Right lobe of liver (tissue), 6 donors: ENCODE measurements around the gene DLST. TPM values are rescaled to one million over a fixed set of nuclear protein-coding genes. Genes with fewer than 3 reads are reported as not detected.
A peak's percentile ranks its signal among the peaks of the same experiment; 100 is the strongest.

Experiments
- ATAC-seq, 4 donors: fragments of 200-7000 bp; cut with Tn5 transposase; one replicate each; pipeline ENCODE4 v1.9.1; 2020; ENCODE audit warnings: mild to moderate bottlenecking in 4 of 4, moderate library complexity in 4 of 4
- DNase-seq, 3 donors: peaks; one replicate each; pipeline ENCODE4 v3.0.0-alpha.2; 2020
- H3K27ac ChIP-seq, 3 donors: fragments of 200-600 bp; one replicate each; pipeline ENCODE4 v1.8.0; 2022
- H3K27me3 ChIP-seq, 2 donors: fragments of 200-600 bp; one replicate each; pipeline ENCODE4 v1.8.0; 2022
- H3K36me3 ChIP-seq, 4 donors: fragments of 200-600 bp; sonication (generic) in 1 of 4; one replicate each; pipeline versions ENCODE4 v1.5.1 to v1.8.0; 2017 to 2022; ENCODE audit warnings: control low read depth in 1 of 4
- H3K4me1 ChIP-seq, 4 donors: fragments of 200-600 bp; sonication (generic) in 1 of 4; one replicate each; pipeline versions ENCODE4 v1.5.1 to v1.8.0; 2017 to 2022; ENCODE audit warnings: control low read depth in 1 of 4
- H3K4me3 ChIP-seq, 3 donors: fragments of 200-600 bp; one replicate each; pipeline ENCODE4 v1.8.0; 2022
- H3K9me3 ChIP-seq, 4 donors: fragments of 200-600 bp; sonication (generic) in 1 of 4; one replicate each; pipeline versions ENCODE4 v1.5.1 to v1.8.0; 2017 to 2022; ENCODE audit warnings: control low read depth in 1 of 4
- CTCF ChIP-seq, 4 donors: fragments of 200-600 bp in 3 of 4; fragments of 450-650 bp in 1 of 4; IDR thresholded peaks; one replicate each; pipeline versions ENCODE4 v1.5.1 to v1.8.0; 2016 to 2022; ENCODE audit warnings: antibody characterized with exemption in 4 of 4, mild to moderate bottlenecking in 2 of 4
- POLR2A ChIP-seq: fragments of 450-650 bp; IDR thresholded peaks from one replicate; pipeline ENCODE4 v1.6.1; 2017; ENCODE audit warnings: antibody characterized with exemption, mild to moderate bottlenecking
- WGBS: methylation state at CpG from one replicate; pipeline ENCODE4 v1.1.6; 2018; ENCODE audit warnings: low coverage, low lambda C conversion rate; ENCODE audit not compliant: insufficient coverage; ENCODE audit errors: missing lambda C conversion rate; 5-methylcytosine and 5-hydroxymethylcytosine counted together
- intact Hi-C, 2 donors: fragments of 100-400 bp; cut with DNase I; formaldehyde crosslinking; loops; one replicate each; pipeline versions ENCODE4 v1.11.2 to v1.14.1; 2022
- total RNA-seq, 6 experiments: library from RNA; depleted of rRNA in 2 of 6; stranded (reverse); fragments of >200 nt in 2 of 6; fragmentation: NEBNext Ultra II Directional in 3 of 6; extraction: Animal tissue kit (Norgen Biotek cat#: 25700) in 3 of 6; gene quantifications; one replicate each; pipeline versions ENCODE4 v1.1.0 to v1.2.4, GENCODE V29; 2016 to 2023
- donor health status: DM: no; HTN: yes; CAD: no.
- donor health status: DM: no; HTN: no; CAD: no.
- donor health status: DM: no; HTN: no; CAD: no.
- donor health status: DM: no; HTN: yes; CAD: no.
- donor health status: DM: no; HTN: yes; CAD: no.

The DLST gene
- total RNA-seq, 6 experiments from 2014 or later = 63.8 to 112 (median 68.8) TPM

- no peak for DNase-seq
- Histone ChIP-seq H3K27ac (peak overlapping the region in 1 of 3 donors; percentile 4), H3K4me3 (no peak overlapping the region), H3K36me3 (no peaks in the 10 kb centered on the region), H3K27me3 (no peaks in the 10 kb centered on the region), H3K4me1 (peaks cover 0 to 23% (median 9%) of the 10 kb centered on the region in 4 donors), H3K9me3 (no peaks in the 10 kb centered on the region)
- intact Hi-C loops = no loop called here
- TF ChIP-seq POLR2A = no peak
- no peak for TF ChIP-seq CTCF (IDR thresholded peaks at IDR 0.05)
- WGBS = 31% methylated on average over 2 of the region's 2 CpGs
- ATAC-seq = peak; percentile 66 to 80 (median 73)
Measured at GRCh38 chr14:74852922-74853530, 28.7 kb upstream of the DLST start.

DNA sequence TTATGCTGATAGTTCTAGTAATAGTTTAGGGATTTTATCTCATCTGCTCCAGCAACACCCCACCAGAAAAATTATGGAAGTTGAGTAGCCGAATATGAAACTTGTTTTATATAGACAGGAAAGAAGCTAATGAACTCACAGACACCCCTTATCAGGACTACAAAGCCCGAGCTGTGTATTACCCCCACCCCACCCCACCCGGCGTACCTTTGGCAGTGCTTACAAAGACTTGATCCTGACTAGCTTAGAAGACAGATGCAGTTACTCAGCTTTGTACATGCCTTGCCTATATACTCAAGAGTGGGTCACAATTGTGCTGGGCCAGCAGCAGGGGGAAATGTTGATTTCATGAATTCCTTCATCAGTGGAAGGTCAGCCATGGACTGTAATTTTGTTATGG is 28.1 kb upstream of the DLST start:
- no peak overlapping the region for H3K27ac ChIP-seq
- no peaks in the 10 kb centered on the region for H3K9me3 ChIP-seq
- ATAC-seq (no peak), DNase-seq (no peak)
- peaks cover 0 to 23% (median 9%) of the 10 kb centered on the region in 4 donors for H3K4me1 ChIP-seq
- 23% methylated on average over 2 of the region's 4 CpGs for WGBS
- no peaks in the 10 kb centered on the region for H3K36me3 ChIP-seq
- no peaks in the 10 kb centered on the region for H3K27me3 ChIP-seq
- TF ChIP-seq POLR2A (no peak), CTCF (IDR thresholded peaks at IDR 0.05) (no peak)
- H3K4me3 ChIP-seq = no peak overlapping the region
- intact Hi-C loops = no loop called here

GRCh38 chr14:74855021-74855420 is 26.7 kb upstream of the DLST start:
- Histone ChIP-seq H3K9me3 (no peaks in the 10 kb centered on the region), H3K36me3 (no peaks in the 10 kb centered on the region), H3K4me1 (peaks cover 0 to 23% (median 9%) of the 10 kb centered on the region in 4 donors), H3K27ac (no peak overlapping the region), H3K27me3 (no peaks in the 10 kb centered on the region), H3K4me3 (no peak overlapping the region)
- intact Hi-C loops = no loop called here
- 43% methylated on average over 3 of the region's 7 CpGs for WGBS
- no peak for DNase-seq
- TF ChIP-seq POLR2A (no peak), CTCF (IDR thresholded peaks at IDR 0.05) (no peak)
- no peak for ATAC-seq

- peaks cover 0 to 23% (median 9%) of the 10 kb centered on the region in 4 donors for H3K4me1 ChIP-seq
- TF ChIP-seq POLR2A = no peak
- no peak for TF ChIP-seq CTCF (IDR thresholded peaks at IDR 0.05)
- no peaks in the 10 kb centered on the region for H3K36me3 ChIP-seq
- no peak for DNase-seq
- no peak for ATAC-seq
- no peak overlapping the region for H3K4me3 ChIP-seq
- WGBS = 59% methylated on average over 4 of the region's 4 CpGs
- H3K27ac ChIP-seq = no peak overlapping the region
- H3K27me3 ChIP-seq = no peaks in the 10 kb centered on the region
- H3K9me3 ChIP-seq = no peaks in the 10 kb centered on the region
- intact Hi-C loops = no loop called here
Measured at GRCh38 chr14:74855945-74856344, 25.8 kb upstream of the DLST start.
